Activated T-cell treated with anti-CD3 and anti-CD28 coated beads for 4 hours (primary cell): ENCODE results near the gene ARHGAP45.
"Not testable (repeated sequence)": the region's sequence is repeated elsewhere in the genome, so short reads cannot be mapped to it uniquely, and the experiment has no call there.

Experiments
- DNase-seq: peaks from one replicate; pipeline ENCODE4 v3.0.0-alpha.2; 2020

ARHGAP45 gene

GRCh38 chr19:1105008-1105872 is 38.3 kb downstream of the ARHGAP45 start:
- no peak for DNase-seq

DNA sequence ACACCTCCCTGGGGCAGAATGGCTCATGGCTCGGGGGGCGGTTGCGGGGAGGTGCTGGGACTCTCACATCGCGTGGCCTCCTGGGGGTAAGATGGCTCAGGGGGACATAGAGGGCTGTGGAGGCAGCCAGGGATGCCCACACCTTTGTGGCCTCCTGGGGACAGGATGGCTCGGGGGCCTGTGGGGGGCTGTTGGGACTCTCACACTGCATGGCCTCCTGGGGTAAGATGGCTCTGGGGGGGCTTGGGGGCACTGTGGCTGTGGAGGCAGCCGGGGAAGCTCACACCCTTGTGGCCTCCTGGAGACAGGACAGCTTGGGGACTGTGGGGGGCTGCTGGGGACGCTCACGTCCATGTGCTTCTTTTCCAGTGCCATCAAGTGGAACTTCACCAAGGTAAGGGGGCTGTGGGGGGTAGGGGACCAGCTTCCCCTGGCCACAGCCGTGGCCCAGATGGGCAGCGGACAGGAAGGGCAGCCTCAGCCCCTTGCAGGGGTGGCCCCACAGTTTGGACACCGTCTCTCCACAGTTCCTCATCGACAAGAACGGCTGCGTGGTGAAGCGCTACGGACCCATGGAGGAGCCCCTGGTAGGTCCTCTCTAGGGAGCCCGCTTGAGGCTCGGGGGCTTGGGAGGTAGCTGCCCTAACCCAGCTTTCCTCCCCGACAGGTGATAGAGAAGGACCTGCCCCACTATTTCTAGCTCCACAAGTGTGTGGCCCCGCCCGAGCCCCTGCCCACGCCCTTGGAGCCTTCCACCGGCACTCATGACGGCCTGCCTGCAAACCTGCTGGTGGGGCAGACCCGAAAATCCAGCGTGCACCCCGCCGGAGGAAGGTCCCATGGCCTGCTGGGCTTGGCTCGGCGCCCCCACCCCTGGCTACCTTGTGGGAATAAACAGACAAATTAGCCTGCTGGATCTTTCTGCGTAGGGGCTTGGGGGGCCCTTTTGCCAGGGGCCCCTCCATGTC is 39.2 kb downstream of the ARHGAP45 start:
- DNase-seq = no peak

DNA sequence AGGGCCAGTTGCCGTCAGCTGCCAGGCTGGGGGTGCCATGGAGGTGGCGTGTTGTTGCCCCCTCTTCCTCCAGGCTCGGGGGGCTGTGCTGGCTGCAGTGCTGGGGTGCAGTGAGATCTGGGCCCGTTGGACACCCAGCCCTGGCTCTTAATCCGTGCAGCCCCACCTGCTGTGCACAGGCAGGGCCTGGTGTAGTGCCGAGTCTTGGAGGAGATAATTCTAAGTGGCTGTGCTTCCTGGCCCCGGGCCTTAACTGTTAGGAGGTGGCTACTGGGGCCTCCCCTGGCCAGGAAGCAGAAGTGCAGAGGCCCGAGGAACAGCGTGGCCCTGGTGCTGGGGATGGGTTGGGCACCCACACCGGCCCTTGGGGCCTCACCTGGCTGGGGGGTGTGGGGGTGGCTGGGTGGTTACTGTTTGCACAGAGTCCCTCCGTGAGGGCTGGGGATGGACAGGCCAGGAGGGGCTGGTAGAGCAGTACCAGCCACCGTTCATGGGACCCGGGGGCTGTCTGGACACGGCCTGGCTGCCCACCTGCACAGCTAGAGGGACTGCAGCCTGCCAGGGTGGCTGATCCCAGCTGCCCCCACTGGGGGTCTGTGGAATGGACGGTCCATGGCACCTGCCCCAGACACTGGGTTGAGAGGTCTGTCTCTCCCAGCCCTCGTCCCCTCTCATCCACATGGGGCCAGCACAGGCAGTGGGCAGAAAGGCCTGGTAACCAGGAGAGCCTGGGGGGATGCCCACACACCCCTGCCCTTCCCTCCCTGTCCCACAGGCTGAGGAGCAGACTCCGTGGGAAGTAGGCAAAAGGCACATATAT is 40.1 kb downstream of the ARHGAP45 start:
- no peak for DNase-seq

DNA sequence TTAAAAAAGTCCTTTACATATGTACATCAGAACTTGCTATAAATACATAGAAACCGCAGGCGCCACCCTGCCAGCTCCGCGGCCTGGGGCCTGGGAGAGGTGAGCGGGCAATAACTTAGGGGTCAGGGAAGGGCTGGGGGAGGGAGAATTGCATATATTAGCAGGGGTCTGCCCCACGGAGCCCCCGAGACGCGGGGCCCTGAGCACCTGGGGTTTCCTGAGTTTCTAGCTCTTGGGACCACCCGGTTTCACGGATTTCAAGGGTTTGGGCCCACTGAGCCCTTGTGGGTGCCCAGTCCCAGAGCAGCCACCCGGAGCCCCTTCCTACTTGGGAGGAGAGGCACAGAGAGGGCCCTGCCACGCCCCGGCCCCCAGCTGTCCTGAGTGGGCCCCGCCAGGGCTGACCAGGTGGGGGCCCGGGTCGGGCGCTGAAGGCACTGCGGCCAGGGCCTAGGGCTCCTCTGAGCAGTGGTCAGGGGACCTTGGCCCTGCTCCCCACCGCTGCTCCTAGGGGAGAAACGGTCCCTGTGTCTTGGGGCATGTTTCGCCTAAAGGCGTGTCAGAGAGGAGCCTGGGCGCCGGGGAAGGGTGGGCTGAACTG is 40.8 kb downstream of the ARHGAP45 start:
- no peak for DNase-seq

GRCh38 chr19:1108291-1109031 is 41.5 kb downstream of the ARHGAP45 start:
- DNase-seq = no peak

DNA sequence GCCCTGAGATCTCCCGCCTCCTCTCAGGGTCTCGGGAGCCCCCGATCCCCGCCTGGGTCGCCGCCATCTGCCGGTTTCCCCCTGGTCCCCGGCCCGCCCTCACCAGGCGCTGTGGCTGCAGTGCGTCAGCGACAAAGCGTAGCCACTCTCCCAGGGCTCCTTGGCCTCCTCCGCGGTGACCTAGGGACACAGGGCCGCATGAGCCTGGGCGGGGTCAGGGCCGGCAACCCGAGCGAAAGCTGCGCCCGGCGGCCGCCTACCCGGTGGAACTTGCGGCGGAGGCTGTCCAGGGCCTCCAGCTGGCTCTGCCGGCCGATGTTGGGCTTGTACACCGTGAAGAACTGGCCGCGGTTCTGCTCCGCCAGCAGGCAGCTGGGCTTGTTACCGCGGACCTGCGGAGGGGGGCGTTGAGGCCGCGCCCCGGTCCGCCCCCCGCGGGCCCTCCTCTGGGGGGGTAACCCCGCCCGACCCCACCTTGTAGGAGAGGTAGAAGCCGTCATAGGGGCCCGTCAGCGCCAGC is 42.1 kb downstream of the ARHGAP45 start:
- DNase-seq = no peak

DNA sequence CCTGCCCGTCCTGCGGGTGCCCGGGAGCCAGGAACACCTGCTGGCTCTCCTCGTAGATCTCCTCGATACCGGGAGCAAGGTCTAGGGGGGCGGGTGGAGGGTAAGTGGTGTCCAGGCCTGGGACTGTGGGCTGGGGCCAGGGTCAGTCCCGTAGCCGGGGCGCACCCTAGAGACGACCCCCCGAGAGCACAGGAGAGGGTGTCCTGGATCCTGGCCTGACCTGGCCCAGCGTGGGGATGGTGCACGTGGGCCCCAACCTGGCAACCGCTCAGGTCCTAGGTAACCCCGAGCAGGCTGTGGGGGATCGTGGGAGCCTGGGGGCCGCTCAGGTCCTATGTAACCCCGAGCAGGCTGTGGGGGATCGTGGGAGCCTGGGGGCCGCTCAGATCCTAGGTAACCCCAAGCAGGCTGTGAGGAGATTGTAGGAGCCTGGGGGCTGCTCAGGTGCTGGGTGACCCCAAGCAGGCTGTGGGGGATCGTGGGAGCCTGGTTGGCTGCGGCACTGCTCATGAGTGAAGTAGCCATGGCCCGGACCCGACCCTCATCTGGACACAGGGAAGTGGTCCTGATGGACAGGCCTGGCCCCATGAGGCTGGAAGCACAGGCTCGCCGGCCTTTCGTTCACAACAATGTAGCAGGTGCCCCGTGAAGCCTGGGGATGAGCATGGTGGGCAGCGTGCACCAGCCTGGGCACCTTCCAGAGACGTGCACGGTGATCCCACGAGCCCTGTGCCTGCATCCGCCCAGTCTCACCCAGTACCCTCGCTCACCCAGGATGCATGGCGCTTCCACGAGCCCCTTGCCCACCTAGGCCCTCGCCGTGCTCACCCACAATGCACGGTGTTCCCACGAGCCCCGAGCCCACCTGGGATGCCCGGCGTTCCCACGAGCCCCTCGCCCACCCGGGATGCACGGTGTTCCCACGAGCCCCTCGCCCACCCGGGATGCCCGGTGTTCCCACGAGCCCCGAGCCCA is 43.0 kb downstream of the ARHGAP45 start:
- no peak for DNase-seq

GRCh38 chr19:1110809-1111640 is 44.1 kb downstream of the ARHGAP45 start:
- DNase-seq = no peak

- DNase-seq = no peak
Measured at GRCh38 chr19:1111641-1112267, 44.8 kb downstream of the ARHGAP45 start.

GRCh38 chr19:1112268-1113029 is 45.5 kb downstream of the ARHGAP45 start:
- no peak for DNase-seq

GRCh38 chr19:1113030-1113985 is 46.3 kb downstream of the ARHGAP45 start:
- peak; percentile 77 for DNase-seq

DNA sequence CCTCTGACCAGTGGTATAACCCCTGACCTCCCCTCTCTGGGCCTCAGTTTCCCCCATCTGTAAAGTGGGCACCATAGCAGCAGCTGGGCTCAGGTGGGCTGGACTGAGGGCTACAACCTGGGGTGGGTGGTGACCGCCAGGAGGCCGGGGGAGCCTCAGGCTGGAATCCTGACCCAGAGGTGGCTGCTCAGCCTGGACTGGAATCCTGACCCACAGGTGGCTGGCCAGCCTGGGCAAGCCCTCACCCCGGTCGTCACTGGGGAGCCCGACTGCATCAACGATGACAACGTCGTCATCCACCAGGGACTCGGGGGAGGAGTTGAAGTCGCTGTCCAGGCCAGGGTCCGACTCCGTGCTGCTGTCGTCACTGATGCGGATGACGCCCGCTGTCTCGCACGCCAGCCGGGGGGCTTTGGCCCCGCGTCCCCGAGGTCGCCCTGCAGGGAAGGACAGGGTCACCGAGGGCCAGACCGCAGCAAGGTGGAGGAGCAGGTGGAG is 47.1 kb downstream of the ARHGAP45 start:
- DNase-seq = no peak

GRCh38 chr19:1114728-1115127 is 47.8 kb downstream of the ARHGAP45 start:
- not testable (repeated sequence) for DNase-seq

DNA sequence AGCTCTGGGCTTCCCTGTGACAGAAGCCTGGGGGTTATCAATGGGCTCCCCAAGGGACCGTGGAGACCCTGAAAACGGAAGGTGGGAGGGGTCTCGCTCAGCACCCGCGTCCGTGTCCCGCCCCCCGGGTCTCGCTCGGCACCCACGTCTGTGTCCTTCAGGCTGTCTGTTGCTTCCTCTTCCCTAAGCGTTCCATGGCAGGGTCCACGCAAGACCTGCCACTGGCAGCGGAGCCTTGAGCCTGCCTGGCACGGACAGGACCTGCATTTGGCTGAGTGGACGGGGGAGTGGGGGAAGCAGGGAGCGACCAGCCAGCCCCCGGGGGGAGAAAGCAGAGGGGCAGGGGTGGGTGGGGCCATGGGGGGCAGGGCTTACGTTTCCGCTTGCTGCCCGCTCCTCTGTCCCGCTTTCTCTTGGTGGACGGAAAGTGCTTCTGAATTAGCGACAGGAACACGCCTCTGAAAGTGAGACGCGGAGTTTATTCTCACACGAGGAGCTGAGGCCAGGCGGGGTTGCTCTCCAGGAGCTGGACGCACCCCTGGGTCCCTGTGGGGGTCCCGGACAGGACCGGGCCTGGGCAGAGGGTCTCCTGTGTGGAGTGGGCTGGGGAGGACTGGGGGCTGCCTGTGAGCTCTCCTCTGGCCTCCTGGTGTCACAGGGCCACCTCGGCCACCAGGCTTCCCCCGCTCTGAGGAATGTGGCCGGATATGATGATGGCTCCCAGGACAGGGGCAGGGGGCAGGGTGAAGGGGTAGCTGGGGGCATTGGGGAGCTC is 48.9 kb downstream of the ARHGAP45 start:
- no peak for DNase-seq

DNA sequence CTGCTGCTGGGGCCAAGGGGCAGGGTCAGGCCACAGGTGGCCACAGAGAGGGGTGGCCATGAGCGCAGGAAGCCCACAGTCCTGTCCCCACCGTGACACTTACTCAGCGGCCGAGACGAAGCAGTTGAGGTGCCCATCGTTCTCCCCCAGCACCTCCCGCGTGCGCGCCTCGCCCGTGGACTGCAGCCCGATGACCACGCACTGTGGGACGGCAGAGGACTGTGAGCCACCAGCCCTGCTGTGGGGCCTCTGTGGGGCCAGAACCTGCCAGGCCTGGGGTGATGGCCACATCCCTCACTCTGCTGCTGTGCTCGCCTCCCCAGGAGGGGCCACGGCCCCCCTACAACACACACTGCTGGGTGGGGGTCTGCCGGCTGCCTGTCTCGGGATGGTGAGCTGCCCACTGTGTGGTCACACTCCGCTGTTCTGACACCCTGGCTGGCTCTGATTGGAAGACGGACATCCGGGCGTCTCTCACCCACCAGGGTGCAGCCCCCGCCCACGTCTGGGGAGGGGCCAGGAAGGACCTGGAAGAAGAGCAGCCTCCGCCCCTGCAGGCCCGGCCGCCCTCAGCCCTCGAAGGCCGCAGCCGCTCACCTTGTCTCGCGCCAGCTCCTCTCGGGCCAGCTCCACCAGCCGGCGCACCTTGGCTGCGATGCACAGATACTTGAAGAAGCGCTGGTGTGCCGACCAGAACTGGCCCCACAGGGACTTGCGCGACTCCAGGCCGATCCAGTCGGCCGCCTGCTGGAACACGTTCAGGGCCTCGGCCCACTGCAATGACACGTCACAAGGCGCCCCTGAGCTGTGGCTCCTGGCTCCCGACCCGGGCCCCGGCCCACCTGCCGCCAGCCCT is 50.0 kb downstream of the ARHGAP45 start:
- DNase-seq = no peak
